ENCODE results near the gene TLNRD1.

The TLNRD1 gene

GRCh38 chr15:80978685-80979329, 21.9 kb upstream of the TLNRD1 start:
- DNase-seq, result no peak

GRCh38 chr15:80979538-80980200, 21.1 kb upstream of the TLNRD1 start:
- no peak for DNase-seq

- no peak for DNase-seq
These were observed 18.5 kb upstream of the TLNRD1 start for GRCh38 chr15:80982205-80982604.

- no peak for DNase-seq
These were observed 17.9 kb upstream of the TLNRD1 start for GRCh38 chr15:80982839-80983238.

- no peak for DNase-seq
These were observed 15.9 kb upstream of the TLNRD1 start for GRCh38 chr15:80984856-80985255.

- no peak for DNase-seq
These were observed 14.7 kb upstream of the TLNRD1 start for GRCh38 chr15:80985981-80986380.

GRCh38 chr15:80986487-80986886, 14.2 kb upstream of the TLNRD1 start:
- no peak for DNase-seq

- DNase-seq, result no peak
These were observed 12.5 kb upstream of the TLNRD1 start for GRCh38 chr15:80988148-80988796.

GRCh38 chr15:80989081-80989517, 11.6 kb upstream of the TLNRD1 start:
- no peak for DNase-seq

GRCh38 chr15:80989518-80990478, 10.9 kb upstream of the TLNRD1 start, which contains the start of gene MESD:
Gene MESD, minus strand, starts transcription at chr15:80989819. Its CDS starts 28 bp downstream, at chr15:80989791.
- peak; percentile 97 for DNase-seq

GRCh38 chr15:80990955-80991354, 9.8 kb upstream of the TLNRD1 start:
- no peak for DNase-seq

GRCh38 chr15:80991421-80991820, 9.3 kb upstream of the TLNRD1 start:
- peak; percentile 71 for DNase-seq

GRCh38 chr15:80992006-80992405, 8.7 kb upstream of the TLNRD1 start:
- no peak for DNase-seq

GRCh38 chr15:80992441-80992840, 8.3 kb upstream of the TLNRD1 start:
- DNase-seq, result no peak

- DNase-seq, result no peak
These were observed 4.5 kb upstream of the TLNRD1 start for GRCh38 chr15:80996247-80996646.

GRCh38 chr15:80997692-80998091, 3.0 kb upstream of the TLNRD1 start:
- DNase-seq, result no peak

- no peak for DNase-seq
These were observed 2.5 kb upstream of the TLNRD1 start for GRCh38 chr15:80998251-80998650.

GRCh38 chr15:80999623-81000036, 1.1 kb upstream of the TLNRD1 start:
- no peak for DNase-seq

- DNase-seq, result no peak
These were observed 539 bp upstream of the TLNRD1 start for GRCh38 chr15:81000144-81000623.

GRCh38 chr15:81001152-81002008, 657 bp downstream of the TLNRD1 start:
- peak; percentile 60 for DNase-seq

- DNase-seq, result no peak
These were observed 1.2 kb downstream of the TLNRD1 start for GRCh38 chr15:81002009-81002330.
